Stimulated activated CD4-positive, alpha-beta T cell treated with anti-CD3 and anti-CD28 coated beads, Interleukin-12 subunit alpha, Interleukin-12 subunit beta, amount 100 ng/mL, for 48 hours (primary cell): ENCODE measurements around the gene SCARB1.
"Not testable (repeated sequence)": the region's sequence is repeated elsewhere in the genome, so short reads cannot be mapped to it uniquely, and the experiment has no call there.

ENCODE experiments used
- DNase-seq, 3 donors: peaks; one replicate each; pipeline ENCODE4 v3.0.0-alpha.2; 2020; ENCODE audit warnings: low read depth in 2 of 3, low spot score in 1 of 3

Gene SCARB1

GRCh38 chr12:124863416-124864325 lies at the start of gene SCARB1:
SCARB1 (minus strand) TSS chr12:124863864; CDS start chr12:124863720, 144 bp downstream.
- peak; percentile 66 to 76 (median 69) for DNase-seq

- not testable (repeated sequence) for DNase-seq
These were observed 49.0 kb upstream of the SCARB1 start for GRCh38 chr12:124912529-124913287.

GRCh38 chr12:124911521-124911920 lies 47.9 kb upstream of the SCARB1 start:
- DNase-seq = not testable (repeated sequence)

GRCh38 chr12:124910561-124911478 lies 47.2 kb upstream of the SCARB1 start:
- no peak for DNase-seq

GRCh38 chr12:124909831-124910560 lies 46.3 kb upstream of the SCARB1 start:
- no peak for DNase-seq

GRCh38 chr12:124906606-124907261 lies 43.1 kb upstream of the SCARB1 start:
- peak; percentile 76 to 99 (median 81) for DNase-seq

GRCh38 chr12:124904306-124905098 lies 40.8 kb upstream of the SCARB1 start:
- DNase-seq = no peak

- no peak for DNase-seq
These were observed 39.3 kb upstream of the SCARB1 start for GRCh38 chr12:124902916-124903315.

- no peak for DNase-seq
These were observed 37.3 kb upstream of the SCARB1 start for GRCh38 chr12:124901003-124901402.

GRCh38 chr12:124900345-124900795 lies 36.7 kb upstream of the SCARB1 start:
- DNase-seq = not testable (repeated sequence)

GRCh38 chr12:124898923-124899294 lies 35.2 kb upstream of the SCARB1 start:
- no peak for DNase-seq

- peak; percentile 52 to 55 (median 52) for DNase-seq
These were observed 34.7 kb upstream of the SCARB1 start for GRCh38 chr12:124898200-124898922.

- no peak for DNase-seq
These were observed 32.8 kb upstream of the SCARB1 start for GRCh38 chr12:124896461-124896860.

- DNase-seq = no peak
These were observed 30.3 kb upstream of the SCARB1 start for GRCh38 chr12:124893792-124894516.

- no peak for DNase-seq
These were observed 24.6 kb upstream of the SCARB1 start for GRCh38 chr12:124888260-124888659.

- DNase-seq = not testable (repeated sequence)
These were observed 24.1 kb upstream of the SCARB1 start for GRCh38 chr12:124887766-124888165.

- no peak for DNase-seq
These were observed 21.1 kb upstream of the SCARB1 start for GRCh38 chr12:124884587-124885438.
